ENCODE results near the gene PPIG. TPM values are rescaled to one million over a fixed set of nuclear protein-coding genes. Genes with fewer than 3 reads are reported as not detected.

PPIG gene
- total RNA-seq, 1 donor from 2014 or later: 88.4 TPM

DNA sequence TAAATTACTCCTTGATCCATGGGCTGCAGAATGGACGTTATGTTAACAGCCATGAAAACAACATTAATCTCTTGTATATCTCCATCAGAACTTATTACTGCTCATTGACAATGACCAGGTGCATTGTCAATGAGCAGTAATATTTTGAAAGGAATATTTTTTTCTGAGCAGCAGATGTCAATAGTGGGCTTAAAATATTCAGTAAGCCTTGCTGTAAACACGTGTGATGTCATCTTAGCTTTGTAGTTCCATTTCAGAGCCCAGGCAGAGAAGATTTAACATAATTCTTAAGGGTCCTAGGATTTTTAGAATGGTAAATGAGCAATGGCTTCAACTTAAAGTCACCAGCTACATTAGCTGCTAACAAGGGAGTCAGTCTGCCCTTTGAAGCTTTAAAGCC, 83.4 kb downstream of the PPIG start:
- Histone ChIP-seq H3K9me3 (ENCODE audit: low read depth) (no peaks in the 10 kb centered on the region), H3K4me2 (no peak overlapping the region), H3K4me3 (no peak overlapping the region), H3K27ac (no peak overlapping the region), H3K79me2 (ENCODE audit: low read depth) (no peaks in the 10 kb centered on the region), H3K27me3 (no peaks in the 10 kb centered on the region), H4K20me1 (ENCODE audit: low read depth) (no peaks in the 10 kb centered on the region), H3F3A (ENCODE audit: low read depth) (no peaks in the 10 kb centered on the region), H3K4me1 (no peaks in the 10 kb centered on the region), H3K36me3 (no peaks in the 10 kb centered on the region), H2AFZ (replicated peaks) (no peak overlapping the region), H3K9ac (no peak overlapping the region)
- no peaks in the 10 kb centered on the region for H3K9me3 Mint-ChIP-seq
- H3K4me3 Mint-ChIP-seq: no peak overlapping the region
- TF ChIP-seq, protein P1, sequence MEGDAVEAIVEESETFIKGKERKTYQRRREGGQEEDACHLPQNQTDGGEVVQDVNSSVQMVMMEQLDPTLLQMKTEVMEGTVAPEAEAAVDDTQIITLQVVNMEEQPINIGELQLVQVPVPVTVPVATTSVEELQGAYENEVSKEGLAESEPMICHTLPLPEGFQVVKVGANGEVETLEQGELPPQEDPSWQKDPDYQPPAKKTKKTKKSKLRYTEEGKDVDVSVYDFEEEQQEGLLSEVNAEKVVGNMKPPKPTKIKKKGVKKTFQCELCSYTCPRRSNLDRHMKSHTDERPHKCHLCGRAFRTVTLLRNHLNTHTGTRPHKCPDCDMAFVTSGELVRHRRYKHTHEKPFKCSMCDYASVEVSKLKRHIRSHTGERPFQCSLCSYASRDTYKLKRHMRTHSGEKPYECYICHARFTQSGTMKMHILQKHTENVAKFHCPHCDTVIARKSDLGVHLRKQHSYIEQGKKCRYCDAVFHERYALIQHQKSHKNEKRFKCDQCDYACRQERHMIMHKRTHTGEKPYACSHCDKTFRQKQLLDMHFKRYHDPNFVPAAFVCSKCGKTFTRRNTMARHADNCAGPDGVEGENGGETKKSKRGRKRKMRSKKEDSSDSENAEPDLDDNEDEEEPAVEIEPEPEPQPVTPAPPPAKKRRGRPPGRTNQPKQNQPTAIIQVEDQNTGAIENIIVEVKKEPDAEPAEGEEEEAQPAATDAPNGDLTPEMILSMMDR (IDR thresholded peaks at IDR 0.05): no peak
- TF ChIP-seq EZH2 (IDR thresholded peaks at IDR 0.05) (no peak), EZH2phosphoT487 (IDR thresholded peaks at IDR 0.05) (no peak)
- no peak overlapping the region for H3K27ac Mint-ChIP-seq
- H3K36me3 Mint-ChIP-seq: peaks cover 9% of the 10 kb centered on the region
- no peak for DNase-seq (ENCODE audit: low spot score)
- no peaks in the 10 kb centered on the region for H3K4me1 Mint-ChIP-seq
- H3K27me3 Mint-ChIP-seq (ENCODE audit: insufficient read depth, low read depth): no peaks in the 10 kb centered on the region

DNA sequence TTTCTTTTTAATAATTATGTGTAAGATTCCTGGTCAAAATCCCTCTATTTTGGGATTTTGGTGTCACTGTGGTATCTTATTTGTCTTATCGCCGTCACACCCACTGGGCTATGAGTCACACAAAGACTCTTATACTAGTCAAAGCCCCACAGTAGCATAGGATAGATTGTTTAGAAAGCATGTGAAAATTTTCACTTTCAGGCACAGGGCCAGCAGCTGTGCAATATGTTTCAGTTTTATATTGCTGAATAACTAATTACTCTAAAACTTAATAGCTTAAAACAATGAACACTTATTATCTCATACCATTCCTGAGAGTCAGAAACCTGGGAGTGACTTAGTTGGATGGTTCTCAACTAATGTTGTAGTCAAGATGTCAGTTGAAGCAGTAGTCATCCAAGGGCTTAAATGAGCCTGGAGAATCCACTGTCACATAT, 86.1 kb downstream of the PPIG start:
- no peak overlapping the region for H3K4me3 ChIP-seq
- H3K4me2 ChIP-seq: no peak overlapping the region
- H3K4me1 ChIP-seq: no peaks in the 10 kb centered on the region
- no peak overlapping the region for H3K27ac ChIP-seq
- Mint-ChIP-seq H3K9me3 (no peaks in the 10 kb centered on the region), H3K36me3 (peaks cover 7% of the 10 kb centered on the region), H3K4me3 (no peak overlapping the region), H3K27me3 (ENCODE audit: insufficient read depth, low read depth) (no peaks in the 10 kb centered on the region), H3K27ac (no peak overlapping the region), H3K4me1 (no peaks in the 10 kb centered on the region)
- H3K9me3 ChIP-seq (ENCODE audit: low read depth): no peaks in the 10 kb centered on the region
- no peaks in the 10 kb centered on the region for H3F3A ChIP-seq (ENCODE audit: low read depth)
- H3K9ac ChIP-seq: no peak overlapping the region
- TF ChIP-seq, protein P1 (IDR thresholded peaks at IDR 0.05): no peak
- no peak for TF ChIP-seq EZH2phosphoT487 (IDR thresholded peaks at IDR 0.05)
- no peak for TF ChIP-seq EZH2 (IDR thresholded peaks at IDR 0.05)
- H3K36me3 ChIP-seq: no peaks in the 10 kb centered on the region
- H4K20me1 ChIP-seq (ENCODE audit: low read depth): no peaks in the 10 kb centered on the region
- no peaks in the 10 kb centered on the region for H3K79me2 ChIP-seq (ENCODE audit: low read depth)
- no peak overlapping the region for H2AFZ ChIP-seq (replicated peaks)
- H3K27me3 ChIP-seq: no peaks in the 10 kb centered on the region
- DNase-seq (ENCODE audit: low spot score): no peak

DNA sequence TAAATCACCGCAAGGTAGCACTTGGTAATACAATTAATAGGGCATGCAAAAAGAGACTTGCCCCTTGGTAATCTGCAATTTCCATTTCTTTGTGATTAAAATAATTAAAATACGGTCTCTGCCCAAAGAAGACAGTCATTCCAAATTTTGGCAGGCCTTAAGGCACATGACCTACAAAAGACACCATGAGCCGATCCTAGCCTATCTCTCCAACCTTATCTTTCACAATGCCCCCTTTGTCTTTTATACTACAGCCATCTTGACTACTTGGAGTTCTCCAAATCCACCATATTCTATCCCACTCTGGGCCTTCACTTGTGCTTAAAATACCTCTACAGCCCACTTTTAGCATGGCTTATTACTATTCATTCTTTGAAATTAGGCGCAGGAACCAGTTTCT, 86.8 kb downstream of the PPIG start:
- Histone ChIP-seq H3K9me3 (ENCODE audit: low read depth) (no peaks in the 10 kb centered on the region), H4K20me1 (ENCODE audit: low read depth) (no peaks in the 10 kb centered on the region), H3K36me3 (no peaks in the 10 kb centered on the region), H3K79me2 (ENCODE audit: low read depth) (no peaks in the 10 kb centered on the region), H3K27me3 (no peaks in the 10 kb centered on the region), H3K27ac (no peak overlapping the region), H3K9ac (no peak overlapping the region), H3K4me2 (no peak overlapping the region), H3F3A (ENCODE audit: low read depth) (no peaks in the 10 kb centered on the region), H3K4me1 (no peaks in the 10 kb centered on the region), H3K4me3 (no peak overlapping the region), H2AFZ (replicated peaks) (no peak overlapping the region)
- Mint-ChIP-seq H3K27me3 (ENCODE audit: insufficient read depth, low read depth) (no peaks in the 10 kb centered on the region), H3K4me1 (no peaks in the 10 kb centered on the region), H3K27ac (no peak overlapping the region), H3K36me3 (peaks cover 7% of the 10 kb centered on the region), H3K9me3 (no peaks in the 10 kb centered on the region), H3K4me3 (no peak overlapping the region)
- DNase-seq (ENCODE audit: low spot score): no peak
- TF ChIP-seq EZH2phosphoT487 (IDR thresholded peaks at IDR 0.05) (no peak), EZH2 (IDR thresholded peaks at IDR 0.05) (no peak)
- TF ChIP-seq, protein P1 (IDR thresholded peaks at IDR 0.05): no peak
